ENCODE measurements around the gene RNF175.

The RNF175 gene

GRCh38 chr4:153728660-153729059, 31.2 kb downstream of the RNF175 start:
- POLR2A ChIA-PET (ENCODE audit: low non-redundant PET): no interaction called here
- TF ChIP-seq CTCF (conservative IDR thresholded peaks at IDR 0.05; ENCODE audit: low read depth): no peak
- no peak for DNase-seq (ENCODE audit: low spot score)
- no peak overlapping the region for H3K27ac ChIP-seq
- CTCF ChIA-PET: no interaction called here

GRCh38 chr4:153728151-153728550, 31.7 kb downstream of the RNF175 start:
- POLR2A ChIA-PET (ENCODE audit: low non-redundant PET): no interaction called here
- DNase-seq (ENCODE audit: low spot score): no peak
- no peak for TF ChIP-seq CTCF (conservative IDR thresholded peaks at IDR 0.05; ENCODE audit: low read depth)
- CTCF ChIA-PET: no interaction called here
- no peak overlapping the region for H3K27ac ChIP-seq

GRCh38 chr4:153725831-153726154, 34.0 kb downstream of the RNF175 start:
- ChIA-PET POLR2A (ENCODE audit: low non-redundant PET) (no interaction called here), CTCF (interaction anchor here (0.6 kb wide), 1 partner anchor 488 kb away, joined by 3 read pairs; no protein-coding TSS in a partner anchor)
- DNase-seq (ENCODE audit: low spot score): no peak
- no peak for TF ChIP-seq CTCF (conservative IDR thresholded peaks at IDR 0.05; ENCODE audit: low read depth)
- H3K27ac ChIP-seq: no peak overlapping the region

- no peak for TF ChIP-seq CTCF (conservative IDR thresholded peaks at IDR 0.05; ENCODE audit: low read depth)
- CTCF ChIA-PET: interaction anchor here (0.6 kb wide), 1 partner anchor 487 kb away, joined by 3 read pairs; no protein-coding TSS in a partner anchor
- POLR2A ChIA-PET (ENCODE audit: low non-redundant PET): no interaction called here
- no peak overlapping the region for H3K27ac ChIP-seq
- no peak for DNase-seq (ENCODE audit: low spot score)
Measured at GRCh38 chr4:153725136-153725830, 34.5 kb downstream of the RNF175 start.

GRCh38 chr4:153724606-153725005, 35.2 kb downstream of the RNF175 start:
- no peak for TF ChIP-seq CTCF (conservative IDR thresholded peaks at IDR 0.05; ENCODE audit: low read depth)
- no peak overlapping the region for H3K27ac ChIP-seq
- CTCF ChIA-PET: no interaction called here
- DNase-seq (ENCODE audit: low spot score): no peak
- POLR2A ChIA-PET (ENCODE audit: low non-redundant PET): no interaction called here

- no peak overlapping the region for H3K27ac ChIP-seq
- DNase-seq (ENCODE audit: low spot score): no peak
- ChIA-PET CTCF (interaction anchor here (1.4 kb wide), 1 partner anchor 28 kb away, joined by 3 read pairs; no protein-coding TSS in a partner anchor), POLR2A (ENCODE audit: low non-redundant PET) (no interaction called here)
- TF ChIP-seq CTCF (conservative IDR thresholded peaks at IDR 0.05; ENCODE audit: low read depth): no peak
Measured at GRCh38 chr4:153722036-153722435, 37.8 kb downstream of the RNF175 start.

Data from RWPE1 (cell line).